Measurements from ENCODE around the gene RIOK1. TPM values are rescaled to one million over a fixed set of nuclear protein-coding genes. Genes with fewer than 3 reads are reported as not detected.

Gene RIOK1
- total RNA-seq, 1 donor from 2014 or later, result 15.5 TPM

- no peak for TF ChIP-seq CTCF (IDR thresholded peaks at IDR 0.05; ENCODE audit: insufficient read depth, low read length, poor library complexity, severe bottlenecking)
- no peak overlapping the region for H3K4me3 ChIP-seq (ENCODE audit: low read depth, low read length)
- H3K36me3 ChIP-seq (ENCODE audit: control insufficient read depth, insufficient read depth, low read length), result no peaks in the 10 kb centered on the region
- DNase-seq (ENCODE audit: low read depth), result no peak
- no peaks in the 10 kb centered on the region for H3K27me3 ChIP-seq (ENCODE audit: control insufficient read depth, insufficient read depth, low read length)
Measured at GRCh38 chr6:7367408-7367807, 22.2 kb upstream of the RIOK1 start.

- H3K4me3 ChIP-seq (ENCODE audit: low read depth, low read length), result no peak overlapping the region
- H3K36me3 ChIP-seq (ENCODE audit: control insufficient read depth, insufficient read depth, low read length), result no peaks in the 10 kb centered on the region
- H3K27me3 ChIP-seq (ENCODE audit: control insufficient read depth, insufficient read depth, low read length), result no peaks in the 10 kb centered on the region
- no peak for TF ChIP-seq CTCF (IDR thresholded peaks at IDR 0.05; ENCODE audit: insufficient read depth, low read length, poor library complexity, severe bottlenecking)
- no peak for DNase-seq (ENCODE audit: low read depth)
Measured at GRCh38 chr6:7373739-7374138, 15.9 kb upstream of the RIOK1 start.

- Histone ChIP-seq H3K4me3 (ENCODE audit: low read depth, low read length) (no peak overlapping the region), H3K27me3 (ENCODE audit: control insufficient read depth, insufficient read depth, low read length) (no peaks in the 10 kb centered on the region), H3K36me3 (ENCODE audit: control insufficient read depth, insufficient read depth, low read length) (no peaks in the 10 kb centered on the region)
- DNase-seq (ENCODE audit: low read depth), result no peak
- no peak for TF ChIP-seq CTCF (IDR thresholded peaks at IDR 0.05; ENCODE audit: insufficient read depth, low read length, poor library complexity, severe bottlenecking)
Measured at GRCh38 chr6:7377961-7378360, 11.6 kb upstream of the RIOK1 start.

- no peak for TF ChIP-seq CTCF (IDR thresholded peaks at IDR 0.05; ENCODE audit: insufficient read depth, low read length, poor library complexity, severe bottlenecking)
Measured at GRCh38 chr6:7378740-7379139, 10.9 kb upstream of the RIOK1 start.

GRCh38 chr6:7381092-7381491, 8.5 kb upstream of the RIOK1 start:
- H3K36me3 ChIP-seq (ENCODE audit: control insufficient read depth, insufficient read depth, low read length), result no peaks in the 10 kb centered on the region
- DNase-seq (ENCODE audit: low read depth), result no peak
- no peak overlapping the region for H3K4me3 ChIP-seq (ENCODE audit: low read depth, low read length)
- H3K27me3 ChIP-seq (ENCODE audit: control insufficient read depth, insufficient read depth, low read length), result no peaks in the 10 kb centered on the region
- TF ChIP-seq CTCF (IDR thresholded peaks at IDR 0.05; ENCODE audit: insufficient read depth, low read length, poor library complexity, severe bottlenecking), result no peak

More at GRCh38 chr6:7378740-7379139, 10.9 kb upstream of the RIOK1 start:
- Histone ChIP-seq H3K4me3 (ENCODE audit: low read depth, low read length) (no peak overlapping the region), H3K27me3 (ENCODE audit: control insufficient read depth, insufficient read depth, low read length) (no peaks in the 10 kb centered on the region), H3K36me3 (ENCODE audit: control insufficient read depth, insufficient read depth, low read length) (no peaks in the 10 kb centered on the region)
- no peak for DNase-seq (ENCODE audit: low read depth)

GRCh38 chr6:7389162-7389450, 502 bp upstream of the RIOK1 start:
- Histone ChIP-seq H3K36me3 (ENCODE audit: control insufficient read depth, insufficient read depth, low read length) (no peaks in the 10 kb centered on the region), H3K27me3 (ENCODE audit: control insufficient read depth, insufficient read depth, low read length) (no peaks in the 10 kb centered on the region), H3K4me3 (ENCODE audit: low read depth, low read length) (peak overlapping the region; percentile 89)
- TF ChIP-seq CTCF (IDR thresholded peaks at IDR 0.05; ENCODE audit: insufficient read depth, low read length, poor library complexity, severe bottlenecking), result no peak
- peak; percentile 39 for DNase-seq (ENCODE audit: low read depth)

Measured in kidney epithelial cell (primary cell).